OCI-LY7 (cell line): ENCODE data around the gene SSBP2. TPM values are rescaled to one million over a fixed set of nuclear protein-coding genes. Genes with fewer than 3 reads are reported as not detected.
A peak's percentile ranks its signal among the peaks of the same experiment; 100 is the strongest.

ENCODE experiments used
- BruUV-seq: library from RNA; stranded (reverse); fragments of 400-500 nt; replicated peaks from 2 replicates; lab custom pipeline; 2021; lab: Mats Ljungman, UMichigan
- CTCF ChIA-PET: fragments of 300-600 bp; sonication (Branson Sonifier 250); formaldehyde crosslinking; loops from one replicate; lab custom pipeline; 2022; ENCODE audit warnings: antibody characterized with exemption; ENCODE audit not compliant: unreplicated experiment; lab: Charles Lee
- POLR2A ChIA-PET: fragments of 300-600 bp; sonication (Branson Sonifier 250); formaldehyde crosslinking; loops from one replicate; lab custom pipeline; 2022; ENCODE audit warnings: antibody characterized with exemption; lab: Charles Lee
- DNase-seq: peaks from one replicate; pipeline ENCODE4 v3.0.0-alpha.2; 2015; ENCODE audit warnings: low spot score
- H2AFZ ChIP-seq: fragments of 200-600 bp; sonication (generic), shearing (Covaris generic); 2 replicates; pipeline ENCODE4 v1.6.1; 2014; ENCODE audit warnings: mild to moderate bottlenecking, antibody characterized with exemption, low read length, moderate library complexity
- H3K27ac ChIP-seq: fragments of 200-600 bp; sonication (generic); 2 replicates; pipeline ENCODE4 v1.5.1; 2014; ENCODE audit warnings: mixed run types, low read depth, mild to moderate bottlenecking, moderate library complexity, low read length, inconsistent platforms; ENCODE audit not compliant: poor library complexity, severe bottlenecking
- H3K36me3 ChIP-seq: fragments of 200-600 bp; sonication (generic); 2 replicates; pipeline ENCODE4 v1.6.1; 2014; ENCODE audit warnings: mild to moderate bottlenecking, antibody characterized with exemption, low read length, moderate library complexity, mixed read lengths; ENCODE audit not compliant: insufficient read depth
- H3K4me1 ChIP-seq: fragments of 200-600 bp; sonication (generic); 2 replicates; pipeline ENCODE4 v1.5.1; 2014; ENCODE audit warnings: mild to moderate bottlenecking, low read length; ENCODE audit not compliant: insufficient read depth, poor library complexity, severe bottlenecking
- H3K4me2 ChIP-seq: fragments of 200-600 bp; sonication (generic); 2 replicates; pipeline ENCODE4 v1.6.1; 2014; ENCODE audit warnings: mild to moderate bottlenecking, low read length
- H3K4me3 ChIP-seq: fragments of 200-600 bp; sonication (generic); 2 replicates; pipeline ENCODE4 v1.5.1; 2014; ENCODE audit warnings: mild to moderate bottlenecking, low read depth, low read length; ENCODE audit not compliant: poor library complexity, severe bottlenecking
- H3K79me2 ChIP-seq: fragments of 200-600 bp; sonication (generic); 2 replicates; pipeline ENCODE4 v1.6.1; 2016; ENCODE audit warnings: low read depth, mild to moderate bottlenecking, low read length, moderate library complexity, mixed read lengths; ENCODE audit not compliant: insufficient read depth
- H3K9me2 ChIP-seq: fragments of 200-600 bp; sonication (generic); 2 replicates; pipeline ENCODE4 v1.6.1; 2016; ENCODE audit warnings: mild to moderate bottlenecking, low read length, mixed read lengths; ENCODE audit not compliant: insufficient read depth
- H3K9me3 ChIP-seq: fragments of 200-600 bp; sonication (generic); 2 replicates; pipeline ENCODE4 v1.6.1; 2014; ENCODE audit warnings: mild to moderate bottlenecking, mixed run types, low read length, mixed read lengths
- H4K20me1 ChIP-seq: fragments of 200-600 bp; sonication (generic); 2 replicates; pipeline ENCODE4 v1.6.1; 2014; ENCODE audit warnings: mild to moderate bottlenecking, antibody characterized with exemption, low read length, moderate library complexity, mixed read lengths; ENCODE audit not compliant: insufficient read depth
- EZH2phosphoT487 ChIP-seq: fragments of 200-600 bp; sonication (generic); IDR thresholded peaks from 2 replicates; pipeline ENCODE4 v1.6.1; 2018; ENCODE audit warnings: low read depth, borderline replicate concordance, mild to moderate bottlenecking, mixed run types, antibody characterized with exemption, low read length, moderate library complexity, mixed read lengths
- intact Hi-C: fragments of 100-400 bp; cut with micrococcal nuclease; formaldehyde crosslinking; loops from one replicate; pipeline ENCODE4 v1.10.0; 2022; ENCODE audit not compliant: unreplicated experiment
- total RNA-seq, 2 experiments: library from RNA; depleted of rRNA in 1 of 2; stranded (reverse); fragments of >200 nt in 1 of 2; shearing (Covaris generic) in 1 of 2; gene quantifications; 2 replicates each; pipeline ENCODE4 v1.2.3, GENCODE V29; 2014 to 2022
- TF ChIP-seq, protein P1 (sequence below): fragments of 200-600 bp; sonication (generic); conservative IDR thresholded peaks from 2 replicates; pipeline ENCODE4 v1.5.1; 2014; ENCODE audit warnings: mild to moderate bottlenecking, antibody characterized with exemption, low read length, moderate library complexity, mixed read lengths

Gene SSBP2
- total RNA-seq, 2 experiments from 2014 or later, result 140 to 172 TPM

GRCh38 chr5:81552852-81553566, 197.9 kb downstream of the SSBP2 start:
- Histone ChIP-seq H3K9me3 (no peaks in the 10 kb centered on the region), H3K4me1 (peaks cover 11% of the 10 kb centered on the region), H3K4me2 (no peak overlapping the region), H3K27ac (peak overlapping the region; percentile 16), H3K9me2 (no peaks in the 10 kb centered on the region), H3K4me3 (no peak overlapping the region), H2AFZ (no peak overlapping the region), H3K36me3 (peaks cover 28% of the 10 kb centered on the region), H3K79me2 (peaks cover 18% of the 10 kb centered on the region; the same call in 1 of the 2 replicates), H4K20me1 (no peaks in the 10 kb centered on the region)
- TF ChIP-seq, protein P1, sequence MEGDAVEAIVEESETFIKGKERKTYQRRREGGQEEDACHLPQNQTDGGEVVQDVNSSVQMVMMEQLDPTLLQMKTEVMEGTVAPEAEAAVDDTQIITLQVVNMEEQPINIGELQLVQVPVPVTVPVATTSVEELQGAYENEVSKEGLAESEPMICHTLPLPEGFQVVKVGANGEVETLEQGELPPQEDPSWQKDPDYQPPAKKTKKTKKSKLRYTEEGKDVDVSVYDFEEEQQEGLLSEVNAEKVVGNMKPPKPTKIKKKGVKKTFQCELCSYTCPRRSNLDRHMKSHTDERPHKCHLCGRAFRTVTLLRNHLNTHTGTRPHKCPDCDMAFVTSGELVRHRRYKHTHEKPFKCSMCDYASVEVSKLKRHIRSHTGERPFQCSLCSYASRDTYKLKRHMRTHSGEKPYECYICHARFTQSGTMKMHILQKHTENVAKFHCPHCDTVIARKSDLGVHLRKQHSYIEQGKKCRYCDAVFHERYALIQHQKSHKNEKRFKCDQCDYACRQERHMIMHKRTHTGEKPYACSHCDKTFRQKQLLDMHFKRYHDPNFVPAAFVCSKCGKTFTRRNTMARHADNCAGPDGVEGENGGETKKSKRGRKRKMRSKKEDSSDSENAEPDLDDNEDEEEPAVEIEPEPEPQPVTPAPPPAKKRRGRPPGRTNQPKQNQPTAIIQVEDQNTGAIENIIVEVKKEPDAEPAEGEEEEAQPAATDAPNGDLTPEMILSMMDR, result no peak
- no peak for TF ChIP-seq EZH2phosphoT487
- intact Hi-C loops, result no loop called here
- ChIA-PET CTCF (no interaction called here), POLR2A (interaction anchor here (0.9 to 1.0 kb wide), 2 partner anchors 13 to 33 kb away, joined by 3 read pairs; no protein-coding TSS in a partner anchor)
- no TSS peak for BruUV-seq
- DNase-seq, result no peak

GRCh38 chr5:81549123-81549522, 201.8 kb downstream of the SSBP2 start:
- DNase-seq, result no peak
- Histone ChIP-seq H3K36me3 (peaks cover 47% of the 10 kb centered on the region), H3K9me3 (no peaks in the 10 kb centered on the region), H2AFZ (no peak overlapping the region), H3K27ac (no peak overlapping the region), H4K20me1 (no peaks in the 10 kb centered on the region), H3K9me2 (no peaks in the 10 kb centered on the region), H3K4me2 (no peak overlapping the region), H3K4me3 (no peak overlapping the region), H3K79me2 (peaks cover 15% of the 10 kb centered on the region; the same call in 1 of the 2 replicates), H3K4me1 (peaks cover 6% of the 10 kb centered on the region)
- POLR2A ChIA-PET, result interaction anchor here (1.0 kb wide), 1 partner anchor 9 kb away, joined by 3 read pairs; no protein-coding TSS in a partner anchor
- intact Hi-C loops, result no loop called here
- CTCF ChIA-PET, result no interaction called here
- BruUV-seq, result no TSS peak
- TF ChIP-seq EZH2phosphoT487, result no peak
- TF ChIP-seq, protein P1, result no peak

DNA sequence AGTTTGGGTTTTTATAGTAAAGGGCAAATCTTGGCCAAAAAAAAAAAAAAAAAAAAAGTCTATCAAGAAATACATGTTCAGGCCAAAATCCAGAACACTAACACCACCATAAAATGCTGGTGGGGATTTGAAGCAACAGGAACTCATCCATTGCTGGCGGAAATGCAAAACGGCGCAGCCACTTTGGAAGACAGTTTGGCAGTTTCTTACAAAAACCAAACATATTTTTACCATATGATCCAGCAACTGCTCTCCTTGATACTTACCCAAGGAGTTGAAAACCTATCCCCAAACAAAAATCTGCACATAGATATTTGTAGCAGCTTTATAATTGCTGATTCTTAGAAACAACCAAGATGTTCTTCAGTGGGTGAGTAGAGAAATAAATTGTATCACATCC, 203.9 kb downstream of the SSBP2 start:
- Histone ChIP-seq H3K27ac (no peak overlapping the region), H3K4me1 (no peaks in the 10 kb centered on the region), H3K9me3 (no peaks in the 10 kb centered on the region; the same call in 1 of the 2 replicates), H3K79me2 (peaks cover 9% of the 10 kb centered on the region; the same call in 1 of the 2 replicates), H3K36me3 (peaks cover 61% of the 10 kb centered on the region), H3K4me3 (no peak overlapping the region), H3K4me2 (no peak overlapping the region), H4K20me1 (no peaks in the 10 kb centered on the region), H2AFZ (no peak overlapping the region), H3K9me2 (no peaks in the 10 kb centered on the region)
- intact Hi-C loops, result no loop called here
- POLR2A ChIA-PET, result interaction anchor here (0.6 to 0.7 kb wide), 2 partner anchors 39 to 604 kb away, joined by 3 to 5 read pairs; no protein-coding TSS in a partner anchor
- BruUV-seq, result no TSS peak
- DNase-seq, result no peak
- CTCF ChIA-PET, result no interaction called here
- TF ChIP-seq EZH2phosphoT487, result no peak
- TF ChIP-seq, protein P1, result no peak
